CD4-positive, CD25-positive, alpha-beta regulatory T cell (primary cell): Measurements from ENCODE around the gene KCTD4. TPM values are rescaled to one million over a fixed set of nuclear protein-coding genes. Genes with fewer than 3 reads are reported as not detected.

Source experiments
- ATAC-seq, 2 donors: fragments of 150-1000 bp; cut with Tn5 transposase; one replicate each; pipeline ENCODE4 v1.10.0; 2021; ENCODE audit warnings: low read depth in 2 of 2, moderate number of reproducible peaks in 2 of 2, moderate library complexity in 1 of 2
- DNase-seq, 3 donors: peaks; one replicate each; pipeline versions ENCODE4 v3.0.0 to v3.0.0-alpha.2; 2012 to 2022; ENCODE audit warnings: mixed read lengths in 1 of 3
- H3K27ac ChIP-seq: one replicate; pipeline ENCODE4 v1.7.0; 2013; ENCODE audit warnings: mild to moderate bottlenecking, low read length; ENCODE audit not compliant: insufficient read depth, poor library complexity, severe bottlenecking
- H3K27me3 ChIP-seq: one replicate; pipeline ENCODE4 v1.7.0; 2013; ENCODE audit warnings: low read length; ENCODE audit not compliant: control insufficient read depth, insufficient read depth
- H3K36me3 ChIP-seq: one replicate; pipeline ENCODE4 v1.7.0; 2013; ENCODE audit warnings: mild to moderate bottlenecking, low read length, moderate library complexity; ENCODE audit not compliant: control insufficient read depth, insufficient read depth
- H3K4me1 ChIP-seq: 2 replicates; pipeline ENCODE4 v1.7.0; 2013; ENCODE audit warnings: mild to moderate bottlenecking, low read length; ENCODE audit not compliant: insufficient read depth, control insufficient read depth, poor library complexity, severe bottlenecking
- H3K4me3 ChIP-seq: one replicate; pipeline ENCODE4 v1.7.0; 2013; ENCODE audit warnings: low read depth, mild to moderate bottlenecking, low read length, moderate library complexity
- H3K9me3 ChIP-seq, 2 experiments: 1 replicate in 1 of 2; 2 replicates in 1 of 2; pipeline ENCODE4 v1.7.0; 2013; ENCODE audit warnings: low read length in 2 of 2, mild to moderate bottlenecking in 1 of 2, moderate library complexity in 1 of 2; ENCODE audit not compliant: control insufficient read depth in 2 of 2
- H3K27ac Mint-ChIP-seq, 3 donors: one replicate each; pipeline ENCODE4 v1.8.0; 2020 to 2022; ENCODE audit warnings: mild to moderate bottlenecking in 3 of 3, mixed read lengths in 3 of 3, moderate library complexity in 2 of 3
- H3K27me3 Mint-ChIP-seq: one replicate; pipeline ENCODE4 v1.8.0; 2022; ENCODE audit warnings: mild to moderate bottlenecking, mixed read lengths
- H3K36me3 Mint-ChIP-seq: one replicate; pipeline ENCODE4 v1.8.0; 2020; ENCODE audit warnings: mixed read lengths
- H3K4me1 Mint-ChIP-seq, 4 donors: one replicate each; pipeline ENCODE4 v1.8.0; 2020 to 2022; ENCODE audit warnings: mixed read lengths in 4 of 4, mild to moderate bottlenecking in 1 of 4
- H3K4me3 Mint-ChIP-seq, 4 donors: one replicate each; pipeline ENCODE4 v1.8.0; 2020 to 2022; ENCODE audit warnings: mild to moderate bottlenecking in 4 of 4, mixed read lengths in 4 of 4, moderate library complexity in 3 of 4
- H3K9me3 Mint-ChIP-seq, 7 donors: one replicate each; pipeline ENCODE4 v1.8.0; 2020 to 2022; ENCODE audit warnings: mixed read lengths in 7 of 7, mild to moderate bottlenecking in 3 of 7, moderate library complexity in 2 of 7
- polyA plus RNA-seq, 4 donors: library from polyadenylated mRNA; unstranded; fragments of 300-500 nt; fragmentation: Illumina TruSeq; gene quantifications; one replicate each; pipeline ENCODE4 v1.2.3, GENCODE V29; 2021
- total RNA-seq: library from RNA; stranded (reverse); gene quantifications from one replicate; pipeline ENCODE4 v1.2.3, GENCODE V29; 2022

Gene KCTD4
- total and polyA plus RNA-seq, 5 donors from 2014 or later = 0.20 TPM; not detected in 4

DNA sequence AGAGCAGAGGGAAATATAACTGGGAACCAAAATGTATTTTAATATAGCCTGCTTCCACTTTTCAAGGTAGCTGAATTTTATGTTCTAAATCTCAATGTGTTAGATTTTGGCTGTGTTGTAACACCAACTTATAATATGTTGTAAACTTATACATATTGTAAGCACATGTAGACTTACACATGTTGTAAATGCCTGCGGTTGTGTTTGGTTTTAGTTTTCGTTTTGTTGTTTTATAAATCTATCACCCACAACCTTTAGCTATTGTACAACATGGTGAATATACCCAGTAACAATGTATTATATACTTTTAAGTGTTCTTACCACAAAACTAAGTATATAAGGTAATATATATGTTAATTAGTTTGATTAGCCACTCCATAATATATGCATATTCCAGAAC, 15.6 kb downstream of the KCTD4 start:
- H3K9me3 ChIP-seq = no peaks in the 10 kb centered on the region
- peaks cover 13% of the 10 kb centered on the region for H3K36me3 ChIP-seq
- no peak for ATAC-seq
- H3K9me3 Mint-ChIP-seq = peaks cover 0 to 2% (median 0%) of the 10 kb centered on the region in 7 donors
- no peak overlapping the region for H3K27ac Mint-ChIP-seq
- H3K4me1 Mint-ChIP-seq = peaks cover 3 to 17% (median 6%) of the 10 kb centered on the region in 4 donors
- peaks cover 39% of the 10 kb centered on the region for H3K36me3 Mint-ChIP-seq
- H3K27me3 Mint-ChIP-seq = no peaks in the 10 kb centered on the region
- DNase-seq = no peak
- no peak overlapping the region for H3K4me3 ChIP-seq
- H3K27ac ChIP-seq = no peak overlapping the region
- H3K4me3 Mint-ChIP-seq = no peak overlapping the region
- H3K4me1 ChIP-seq = no peaks in the 10 kb centered on the region
- H3K27me3 ChIP-seq = no peaks in the 10 kb centered on the region

DNA sequence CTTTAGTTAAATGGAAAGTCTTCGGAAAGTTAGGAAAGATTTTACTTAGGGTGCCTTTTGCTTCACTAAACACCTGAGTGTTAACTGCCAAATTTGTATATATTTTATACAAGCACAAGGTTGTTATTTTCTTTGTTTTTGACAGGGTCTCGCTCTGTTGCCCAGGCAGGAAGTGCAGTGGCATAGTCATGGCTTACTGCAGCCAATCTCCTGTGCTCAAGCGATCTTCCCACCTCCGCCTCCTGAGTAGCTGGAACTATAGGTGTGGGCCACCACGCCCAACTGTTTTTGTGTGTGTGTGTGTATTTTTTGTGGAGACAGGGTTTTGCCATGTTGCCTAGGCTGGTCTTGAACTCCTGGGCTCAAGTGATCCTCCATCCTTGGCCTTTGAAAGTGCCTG, 16.2 kb downstream of the KCTD4 start:
- ATAC-seq (no peak), DNase-seq (peak in 1 of 3 donors; percentile 20)
- Mint-ChIP-seq H3K36me3 (peaks cover 39% of the 10 kb centered on the region), H3K4me3 (no peak overlapping the region), H3K27ac (no peak overlapping the region), H3K27me3 (no peaks in the 10 kb centered on the region), H3K4me1 (peaks cover 7 to 17% (median 8%) of the 10 kb centered on the region in 4 donors), H3K9me3 (peaks cover 0 to 2% (median 0%) of the 10 kb centered on the region in 7 donors)
- no peak overlapping the region for H3K27ac ChIP-seq
- no peaks in the 10 kb centered on the region for H3K4me1 ChIP-seq
- H3K36me3 ChIP-seq = peaks cover 13% of the 10 kb centered on the region
- no peaks in the 10 kb centered on the region for H3K27me3 ChIP-seq
- no peaks in the 10 kb centered on the region for H3K9me3 ChIP-seq
- H3K4me3 ChIP-seq = no peak overlapping the region

DNA sequence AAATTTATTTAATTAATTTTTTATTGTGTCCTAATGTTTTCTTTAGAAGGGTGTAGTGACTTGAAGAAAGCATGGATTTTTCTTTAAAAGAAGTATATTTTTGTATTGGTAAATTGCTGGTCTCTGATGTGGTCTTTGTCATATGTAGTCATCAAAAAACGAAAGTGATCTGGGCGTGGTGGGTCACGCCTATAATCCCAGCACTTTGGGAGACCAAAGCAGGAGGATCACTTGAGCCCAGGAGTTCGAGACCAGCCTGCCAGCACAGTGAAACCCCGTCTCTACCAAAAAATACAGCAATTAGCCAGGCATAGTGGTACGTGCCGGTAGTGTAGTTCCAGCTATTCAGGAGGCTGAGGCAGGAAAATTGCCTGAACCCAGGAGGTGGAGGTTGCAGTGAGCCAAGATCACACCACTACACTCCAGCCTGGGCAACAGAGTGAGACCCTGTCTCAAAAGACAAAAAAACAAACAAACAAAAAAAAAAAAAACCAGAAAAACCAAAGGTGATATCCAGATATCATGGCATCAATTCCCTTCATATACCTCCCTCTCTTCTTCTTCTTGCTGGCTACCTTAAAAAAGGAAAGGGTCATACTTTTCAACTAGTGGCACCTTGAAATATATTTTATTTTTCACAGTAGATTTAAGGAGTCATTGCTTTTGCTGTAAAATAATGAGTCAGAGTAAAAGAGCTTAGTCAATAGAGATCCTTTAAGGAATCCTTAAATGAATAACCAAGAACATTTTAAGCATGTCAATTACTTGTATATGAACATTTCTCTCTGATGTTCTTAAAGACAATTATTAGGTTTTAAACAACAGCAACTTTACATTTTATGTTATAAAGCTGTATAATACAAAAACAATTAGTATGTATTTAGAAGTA, 19.9 kb downstream of the KCTD4 start:
- no peaks in the 10 kb centered on the region for H3K4me1 ChIP-seq
- no peaks in the 10 kb centered on the region for H3K9me3 ChIP-seq
- Mint-ChIP-seq H3K36me3 (peaks cover 38% of the 10 kb centered on the region), H3K9me3 (peaks cover 0 to 3% (median 0%) of the 10 kb centered on the region in 7 donors), H3K27me3 (no peaks in the 10 kb centered on the region), H3K27ac (peak overlapping the region in 1 of 3 donors; percentile 42), H3K4me3 (no peak overlapping the region), H3K4me1 (peaks cover 14 to 34% (median 28%) of the 10 kb centered on the region in 4 donors)
- peaks cover 10% of the 10 kb centered on the region for H3K36me3 ChIP-seq
- ATAC-seq = no peak
- H3K27ac ChIP-seq = no peak overlapping the region
- no peaks in the 10 kb centered on the region for H3K27me3 ChIP-seq
- H3K4me3 ChIP-seq = no peak overlapping the region
- peak in 1 of 3 donors; percentile 9 for DNase-seq

DNA sequence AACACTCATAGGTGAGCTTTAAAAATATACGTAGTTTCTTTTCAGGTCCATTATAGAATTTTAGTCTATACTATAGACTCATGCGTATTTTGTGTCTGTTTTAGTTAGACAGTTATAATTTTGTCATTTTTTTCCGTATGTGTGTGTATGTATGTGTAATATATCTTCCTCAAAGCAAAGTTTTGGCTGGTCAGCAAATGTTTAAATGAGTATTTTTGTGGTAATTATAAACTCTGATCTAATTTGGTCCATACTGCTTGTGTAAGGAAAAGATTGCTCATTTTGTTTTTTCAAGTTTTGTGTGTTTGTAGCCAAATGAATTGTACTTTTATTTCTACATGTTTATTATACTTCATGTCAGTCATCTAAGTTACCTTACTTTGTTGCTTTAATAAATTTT, 20.5 kb downstream of the KCTD4 start:
- Mint-ChIP-seq H3K9me3 (peaks cover 0 to 3% (median 0%) of the 10 kb centered on the region in 7 donors), H3K4me1 (peaks cover 14 to 34% (median 28%) of the 10 kb centered on the region in 4 donors), H3K36me3 (peaks cover 38% of the 10 kb centered on the region), H3K27ac (no peak overlapping the region), H3K27me3 (no peaks in the 10 kb centered on the region), H3K4me3 (no peak overlapping the region)
- H3K9me3 ChIP-seq = no peaks in the 10 kb centered on the region
- no peak for ATAC-seq
- peaks cover 14% of the 10 kb centered on the region for H3K36me3 ChIP-seq
- H3K27ac ChIP-seq = no peak overlapping the region
- H3K27me3 ChIP-seq = no peaks in the 10 kb centered on the region
- H3K4me1 ChIP-seq = no peaks in the 10 kb centered on the region
- no peak for DNase-seq
- no peak overlapping the region for H3K4me3 ChIP-seq

DNA sequence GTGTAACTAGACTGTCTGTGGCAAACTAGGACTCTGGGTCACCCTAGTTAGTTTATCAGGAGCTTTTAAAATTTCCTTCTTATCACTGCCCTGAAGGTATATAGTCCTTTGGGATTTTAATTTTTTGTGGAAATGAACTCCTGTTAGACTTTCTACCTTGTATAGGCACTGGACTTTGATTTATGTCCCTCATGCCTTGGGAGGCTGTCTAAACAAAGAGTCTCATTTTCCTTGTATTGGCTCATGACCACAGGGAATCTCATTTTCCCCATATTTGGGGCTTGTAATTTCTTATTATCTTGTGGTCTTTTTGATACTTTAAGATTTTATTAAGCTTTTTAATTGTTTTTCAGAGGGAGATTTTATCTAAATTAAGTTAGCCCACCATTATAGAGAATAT, 21.4 kb downstream of the KCTD4 start:
- no peaks in the 10 kb centered on the region for H3K9me3 ChIP-seq
- H3K4me3 ChIP-seq = no peak overlapping the region
- Mint-ChIP-seq H3K4me3 (no peak overlapping the region), H3K36me3 (peaks cover 37% of the 10 kb centered on the region), H3K27me3 (no peaks in the 10 kb centered on the region), H3K27ac (no peak overlapping the region), H3K4me1 (peaks cover 18 to 34% (median 28%) of the 10 kb centered on the region in 4 donors), H3K9me3 (peaks cover 0 to 3% (median 0%) of the 10 kb centered on the region in 7 donors)
- H3K4me1 ChIP-seq = no peaks in the 10 kb centered on the region
- no peak for ATAC-seq
- H3K27ac ChIP-seq = no peak overlapping the region
- no peak for DNase-seq
- H3K27me3 ChIP-seq = no peaks in the 10 kb centered on the region
- peaks cover 13% of the 10 kb centered on the region for H3K36me3 ChIP-seq

GRCh38 chr13:45178349-45179162, 22.3 kb downstream of the KCTD4 start:
- Mint-ChIP-seq H3K27me3 (no peaks in the 10 kb centered on the region), H3K36me3 (peaks cover 36% of the 10 kb centered on the region), H3K4me3 (no peak overlapping the region), H3K4me1 (peaks cover 16 to 34% (median 28%) of the 10 kb centered on the region in 4 donors), H3K9me3 (peaks cover 0 to 1% (median 0%) of the 10 kb centered on the region in 7 donors), H3K27ac (peak overlapping the region in 2 of 3 donors; percentile 31 to 33)
- Histone ChIP-seq H3K36me3 (peaks cover 10% of the 10 kb centered on the region), H3K9me3 (no peaks in the 10 kb centered on the region), H3K4me3 (no peak overlapping the region), H3K27ac (no peak overlapping the region), H3K27me3 (no peaks in the 10 kb centered on the region), H3K4me1 (no peaks in the 10 kb centered on the region)
- peak in 1 of 3 donors; percentile 55 for DNase-seq
- no peak for ATAC-seq

- Mint-ChIP-seq H3K4me3 (no peak overlapping the region), H3K27ac (no peak overlapping the region), H3K4me1 (peaks cover 15 to 29% (median 22%) of the 10 kb centered on the region in 4 donors), H3K27me3 (no peaks in the 10 kb centered on the region), H3K36me3 (peaks cover 36% of the 10 kb centered on the region), H3K9me3 (peaks cover 0 to 1% (median 0%) of the 10 kb centered on the region in 7 donors)
- peaks cover 6% of the 10 kb centered on the region for H3K36me3 ChIP-seq
- no peaks in the 10 kb centered on the region for H3K27me3 ChIP-seq
- ATAC-seq = no peak
- no peak for DNase-seq
- no peak overlapping the region for H3K27ac ChIP-seq
- H3K9me3 ChIP-seq = no peaks in the 10 kb centered on the region
- H3K4me1 ChIP-seq = no peaks in the 10 kb centered on the region
- no peak overlapping the region for H3K4me3 ChIP-seq
These were observed 26.4 kb downstream of the KCTD4 start for GRCh38 chr13:45174478-45174877.
